ENCODE results near the gene LGR5. TPM values are rescaled to one million over a fixed set of nuclear protein-coding genes. Genes with fewer than 3 reads are reported as not detected.

LGR5 gene
- total RNA-seq, 4 donors from 2014 or later, result 0.21 TPM; not detected in 3

DNA sequence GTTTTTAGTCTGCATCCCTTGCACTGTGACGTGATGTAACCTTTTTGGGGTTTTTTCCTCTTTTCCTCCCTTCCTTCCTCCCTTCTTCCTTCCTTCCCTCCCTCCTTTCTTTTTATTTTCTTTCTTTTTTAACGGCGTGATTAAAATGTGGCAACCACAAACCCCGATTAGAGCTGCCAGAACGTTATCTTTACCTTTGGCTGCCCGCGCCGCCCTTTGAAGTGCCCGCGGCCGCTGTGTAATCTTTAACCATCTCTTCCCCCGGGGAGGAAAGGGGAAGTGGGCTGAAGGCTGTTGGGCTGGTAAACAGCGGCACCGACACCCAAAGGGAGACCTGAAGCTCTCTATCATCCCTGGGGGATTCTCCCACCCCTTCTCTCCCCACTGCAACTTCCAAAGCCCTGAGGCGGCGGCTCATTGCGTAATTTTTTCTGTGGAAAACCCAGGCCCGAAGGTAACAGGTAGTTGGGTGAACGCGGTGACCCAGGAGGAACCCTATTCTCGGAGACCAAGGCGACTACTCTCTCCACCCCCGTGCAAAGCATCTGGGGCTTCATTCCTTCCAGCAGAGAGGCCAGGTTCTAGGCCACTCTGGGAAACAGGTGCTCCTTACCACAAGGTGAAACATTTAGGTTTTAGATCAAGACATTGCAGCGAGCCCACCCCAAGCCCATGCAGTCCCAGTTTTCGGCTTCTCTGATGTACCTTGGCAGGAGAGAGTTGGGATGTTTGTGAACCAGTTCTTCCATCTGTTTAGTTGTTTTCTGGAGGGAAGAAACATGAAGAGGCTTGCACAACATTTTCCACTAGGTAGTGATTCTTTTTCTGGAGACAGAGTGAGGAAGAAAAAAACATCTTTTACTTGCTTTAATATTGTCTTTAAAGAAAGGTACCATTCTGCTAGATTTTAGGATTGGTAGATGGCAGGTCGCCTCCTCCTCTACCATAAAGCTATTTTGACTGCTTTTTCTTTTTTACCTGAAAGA, 1.5 kb downstream of the LGR5 start:
- intact Hi-C loops (cut with DNase I), result no loop called here
- peaks cover 15 to 27% (median 16%) of the 10 kb centered on the region in 3 donors for H3K4me1 ChIP-seq
- H3K36me3 ChIP-seq, result no peaks in the 10 kb centered on the region
- H3K4me3 ChIP-seq, result peak overlapping the region in 2 of 4 donors; percentile 47 to 59
- 8 to 10% methylated on average over 15 to 18 of the region's 26 CpGs for WGBS, 2 donors
- TF ChIP-seq, protein P1, sequence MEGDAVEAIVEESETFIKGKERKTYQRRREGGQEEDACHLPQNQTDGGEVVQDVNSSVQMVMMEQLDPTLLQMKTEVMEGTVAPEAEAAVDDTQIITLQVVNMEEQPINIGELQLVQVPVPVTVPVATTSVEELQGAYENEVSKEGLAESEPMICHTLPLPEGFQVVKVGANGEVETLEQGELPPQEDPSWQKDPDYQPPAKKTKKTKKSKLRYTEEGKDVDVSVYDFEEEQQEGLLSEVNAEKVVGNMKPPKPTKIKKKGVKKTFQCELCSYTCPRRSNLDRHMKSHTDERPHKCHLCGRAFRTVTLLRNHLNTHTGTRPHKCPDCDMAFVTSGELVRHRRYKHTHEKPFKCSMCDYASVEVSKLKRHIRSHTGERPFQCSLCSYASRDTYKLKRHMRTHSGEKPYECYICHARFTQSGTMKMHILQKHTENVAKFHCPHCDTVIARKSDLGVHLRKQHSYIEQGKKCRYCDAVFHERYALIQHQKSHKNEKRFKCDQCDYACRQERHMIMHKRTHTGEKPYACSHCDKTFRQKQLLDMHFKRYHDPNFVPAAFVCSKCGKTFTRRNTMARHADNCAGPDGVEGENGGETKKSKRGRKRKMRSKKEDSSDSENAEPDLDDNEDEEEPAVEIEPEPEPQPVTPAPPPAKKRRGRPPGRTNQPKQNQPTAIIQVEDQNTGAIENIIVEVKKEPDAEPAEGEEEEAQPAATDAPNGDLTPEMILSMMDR (IDR thresholded peaks at IDR 0.05), result no peak
- no peak for TF ChIP-seq POLR2A (IDR thresholded peaks at IDR 0.05)
- no peak for DNase-seq
- peaks cover 8 to 82% (median 11%) of the 10 kb centered on the region in 4 donors for H3K27me3 ChIP-seq
- no peak overlapping the region for H3K27ac ChIP-seq
- H3K9me3 ChIP-seq, result peaks cover 0 to 7% (median 7%) of the 10 kb centered on the region in 3 donors

DNA sequence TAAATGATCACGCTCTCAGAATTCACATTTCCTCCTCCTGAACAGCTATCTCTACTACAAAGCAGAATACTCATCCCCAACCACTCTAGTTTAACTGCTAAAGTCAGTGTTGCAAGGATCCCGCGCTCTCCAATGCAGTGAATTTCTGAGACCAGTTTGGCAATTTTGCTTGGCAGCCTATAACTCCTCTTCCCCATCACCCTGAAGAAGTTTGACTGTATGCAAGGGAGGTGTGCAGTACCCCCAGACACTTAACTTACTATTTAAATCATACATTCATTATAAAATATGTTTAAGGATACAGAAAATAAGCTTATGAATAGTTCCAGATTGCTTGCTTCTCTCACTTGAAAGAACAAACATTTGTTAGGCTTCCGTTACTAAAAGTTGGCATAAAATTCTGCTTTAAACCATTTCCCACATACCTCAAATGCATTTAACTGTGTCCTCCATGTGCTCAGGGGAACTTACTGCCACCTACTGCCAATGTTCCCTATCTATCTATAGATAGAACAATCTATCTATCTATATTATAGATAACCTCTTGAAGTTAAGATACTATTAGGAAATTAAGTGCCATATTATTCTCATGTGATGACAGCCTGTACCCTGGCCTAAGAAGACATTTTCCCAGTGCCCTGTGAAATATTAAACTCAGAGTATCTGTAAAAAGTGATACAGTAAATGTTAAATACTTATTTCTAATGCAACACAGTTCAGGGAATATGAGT, 2.4 kb downstream of the LGR5 start:
- 72 to 80% methylated on average over 4 of the region's 4 CpGs for WGBS, 2 donors
- TF ChIP-seq POLR2A (IDR thresholded peaks at IDR 0.05), result no peak
- TF ChIP-seq, protein P1 (IDR thresholded peaks at IDR 0.05), result no peak
- H3K27ac ChIP-seq, result no peak overlapping the region
- intact Hi-C loops (cut with DNase I), result no loop called here
- no peak for DNase-seq
- H3K9me3 ChIP-seq, result no peaks in the 10 kb centered on the region
- H3K27me3 ChIP-seq, result peaks cover 8 to 76% (median 11%) of the 10 kb centered on the region in 4 donors
- peaks cover 15 to 27% (median 16%) of the 10 kb centered on the region in 3 donors for H3K4me1 ChIP-seq
- no peaks in the 10 kb centered on the region for H3K36me3 ChIP-seq
- H3K4me3 ChIP-seq, result no peak overlapping the region

DNA sequence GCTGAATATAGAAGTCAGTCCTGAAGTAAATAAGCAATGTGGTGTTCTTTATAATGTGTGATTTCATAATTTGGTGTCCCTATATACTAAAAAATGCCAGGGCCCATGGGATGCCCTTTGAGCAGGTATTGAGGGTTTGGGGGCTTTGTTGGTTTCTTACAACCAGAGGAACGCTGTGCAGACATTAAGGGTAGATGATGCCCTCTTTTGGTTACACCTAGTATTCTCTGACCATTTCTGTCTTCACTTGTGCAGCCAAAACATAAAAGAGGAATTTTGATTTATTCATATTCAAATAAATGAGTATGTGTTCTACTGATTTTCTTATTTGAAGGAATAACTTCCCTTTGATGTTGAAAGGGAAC, 3.0 kb downstream of the LGR5 start:
- Histone ChIP-seq H3K27ac (no peak overlapping the region), H3K27me3 (peaks cover 8 to 72% (median 11%) of the 10 kb centered on the region in 4 donors), H3K4me3 (no peak overlapping the region), H3K4me1 (peaks cover 15 to 27% (median 16%) of the 10 kb centered on the region in 3 donors), H3K36me3 (no peaks in the 10 kb centered on the region), H3K9me3 (no peaks in the 10 kb centered on the region)
- TF ChIP-seq, protein P1 (IDR thresholded peaks at IDR 0.05), result no peak
- TF ChIP-seq POLR2A (IDR thresholded peaks at IDR 0.05), result no peak
- 88 to 92% methylated on average over 1 of the region's 1 CpG for WGBS, 2 donors
- intact Hi-C loops (cut with DNase I), result no loop called here
- DNase-seq, result no peak

DNA sequence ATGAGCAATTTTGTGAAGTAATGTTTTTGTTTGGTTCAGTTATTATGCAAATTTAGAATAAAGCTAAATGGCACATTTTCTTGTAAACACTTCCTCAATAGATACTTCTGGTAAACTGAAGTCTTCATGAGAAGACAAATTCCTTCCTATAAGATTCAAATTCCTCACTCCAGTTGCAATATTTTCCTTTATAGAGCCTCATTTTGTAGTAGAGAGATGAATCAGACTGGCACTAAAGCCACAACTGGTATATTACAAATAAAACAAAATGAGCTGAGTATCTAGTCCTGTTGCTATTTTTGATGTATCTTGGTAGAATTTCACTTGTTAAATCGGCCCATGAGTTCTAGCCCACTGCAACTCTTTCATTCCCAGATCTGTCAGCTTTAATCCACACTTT, 5.5 kb downstream of the LGR5 start:
- 52 to 65% methylated on average over 1 of the region's 1 CpG for WGBS, 2 donors
- Histone ChIP-seq H3K27ac (no peak overlapping the region), H3K4me3 (no peak overlapping the region), H3K36me3 (no peaks in the 10 kb centered on the region), H3K9me3 (no peaks in the 10 kb centered on the region), H3K27me3 (peaks cover 3 to 55% (median 9%) of the 10 kb centered on the region in 4 donors), H3K4me1 (peaks cover 4 to 12% (median 7%) of the 10 kb centered on the region in 3 donors)
- DNase-seq, result no peak
- TF ChIP-seq POLR2A (IDR thresholded peaks at IDR 0.05), result no peak
- TF ChIP-seq, protein P1 (IDR thresholded peaks at IDR 0.05), result no peak
- intact Hi-C loops (cut with DNase I), result no loop called here

All from esophagus squamous epithelium (tissue), 5 donors.